GM19395 (cell line): ENCODE measurements around the gene BICDL2.

Experiments used
- ATAC-seq: cut with Tn5 transposase; IDR thresholded peaks from one replicate; pipeline ENCODE4 v1.9.1; 2021; ENCODE audit warnings: mild to moderate bottlenecking, moderate library complexity; ENCODE audit not compliant: unreplicated experiment

Gene BICDL2

DNA sequence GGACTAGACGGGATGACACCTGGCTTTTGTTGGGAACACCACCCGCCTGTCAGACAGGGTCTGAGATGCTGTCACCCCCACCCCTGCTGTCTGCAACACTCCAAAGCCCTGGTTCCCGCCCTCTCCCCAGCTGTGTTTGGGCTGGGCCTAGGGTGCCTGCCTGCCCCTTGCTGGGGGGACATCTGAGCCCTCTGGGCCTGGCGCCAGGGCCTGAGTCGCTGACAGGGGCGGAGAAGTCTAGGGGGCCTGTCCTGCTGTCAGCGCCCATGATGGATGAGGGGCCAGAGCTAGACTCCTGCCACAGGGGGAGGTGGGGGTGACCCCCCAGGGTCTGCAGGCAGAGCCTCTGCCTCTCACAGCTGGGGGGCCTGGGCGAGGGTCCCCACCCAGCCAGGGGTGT, 48.9 kb downstream of the BICDL2 start:
- ATAC-seq: no peak

DNA sequence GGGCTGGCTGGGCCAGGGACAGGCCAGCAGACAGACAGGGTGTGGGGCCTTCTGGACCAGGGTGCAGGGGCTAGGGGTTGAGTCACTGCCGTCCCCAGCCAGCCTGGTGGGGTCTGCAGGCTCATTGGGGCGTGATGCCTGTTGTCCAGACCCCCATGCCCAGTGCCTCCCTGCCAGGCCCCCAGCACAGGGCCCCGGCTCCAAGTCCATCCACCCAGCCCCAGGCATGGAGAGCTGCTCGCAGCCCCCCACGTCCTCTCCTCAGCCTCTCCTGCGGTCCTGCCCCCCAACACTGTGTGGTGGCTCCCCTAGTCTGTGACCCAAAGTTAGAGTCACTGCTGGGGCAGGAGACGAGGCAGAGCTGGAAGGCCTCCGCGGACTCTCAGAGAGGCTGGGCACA, 49.5 kb downstream of the BICDL2 start:
- ATAC-seq: no peak

DNA sequence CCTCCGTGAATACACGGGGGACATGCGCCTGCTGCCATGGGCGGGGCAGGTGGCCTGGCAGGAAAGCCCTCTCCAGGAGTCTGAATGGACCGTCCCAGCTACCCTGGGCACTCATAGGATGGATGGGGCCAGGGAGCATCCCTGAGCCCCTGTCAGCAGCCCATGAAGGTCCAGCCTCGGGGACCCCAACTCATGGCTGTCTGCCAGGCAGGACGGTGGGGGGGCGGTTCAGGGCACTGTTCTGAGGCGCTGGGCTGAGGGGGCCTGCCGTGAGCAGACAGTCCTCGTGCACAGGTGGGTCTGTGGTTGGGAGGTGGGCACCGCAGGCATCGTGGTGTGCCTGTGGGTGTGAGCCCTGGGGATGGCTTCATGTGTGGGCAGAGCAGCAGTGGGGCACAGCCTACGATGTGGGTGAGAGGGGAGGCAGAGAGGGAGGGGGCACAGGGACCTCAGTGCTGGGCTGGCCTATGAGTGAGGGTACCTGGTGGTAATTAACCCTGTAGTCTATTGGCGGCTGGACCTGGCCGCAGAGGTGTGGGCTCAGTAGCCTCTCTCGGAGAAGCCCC, 50.0 kb downstream of the BICDL2 start:
- no peak for ATAC-seq

DNA sequence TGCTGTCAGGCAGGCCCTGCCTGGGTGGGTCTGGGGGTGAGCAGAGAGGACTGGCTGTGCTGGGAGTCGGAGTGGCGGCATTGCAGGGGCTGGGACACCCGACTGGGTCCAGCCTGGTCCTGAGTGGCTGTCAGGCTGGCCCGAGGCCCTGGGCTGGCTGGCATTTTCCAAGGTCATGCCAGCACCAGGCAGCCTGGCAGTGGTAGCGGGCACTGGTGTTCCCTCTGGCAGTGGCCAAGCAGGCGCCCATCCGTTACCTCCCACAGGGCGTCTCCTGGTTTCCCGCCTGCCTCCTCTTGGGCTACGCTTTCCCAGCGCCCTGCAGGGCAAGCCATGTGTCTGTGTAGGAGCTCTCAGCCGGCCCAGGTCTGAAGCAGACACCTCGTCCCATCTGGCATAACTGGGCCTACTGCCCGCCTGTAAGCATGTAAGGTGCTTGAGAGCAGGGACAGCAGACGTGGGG, 50.8 kb downstream of the BICDL2 start:
- no peak for ATAC-seq

DNA sequence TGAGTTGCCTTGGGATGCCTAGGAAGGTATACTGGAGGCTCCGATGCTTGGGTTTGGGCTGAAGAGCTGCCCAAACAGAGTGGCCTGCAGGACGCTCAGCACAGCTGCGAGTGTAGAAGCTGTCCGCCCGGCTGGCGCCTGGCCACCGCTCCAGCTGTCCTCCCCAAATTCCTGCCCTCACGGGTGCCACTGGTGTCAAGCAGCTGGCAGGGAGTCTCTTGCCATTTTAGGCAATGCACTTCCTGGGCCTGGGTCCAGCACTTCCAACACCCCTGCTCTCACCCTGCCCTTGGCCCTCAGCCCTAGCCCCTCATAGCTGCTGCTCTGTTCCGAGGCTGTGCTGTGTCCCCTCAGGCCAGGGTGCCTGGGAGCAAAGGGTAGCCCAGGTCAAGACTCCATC, 51.3 kb downstream of the BICDL2 start:
- ATAC-seq: no peak

DNA sequence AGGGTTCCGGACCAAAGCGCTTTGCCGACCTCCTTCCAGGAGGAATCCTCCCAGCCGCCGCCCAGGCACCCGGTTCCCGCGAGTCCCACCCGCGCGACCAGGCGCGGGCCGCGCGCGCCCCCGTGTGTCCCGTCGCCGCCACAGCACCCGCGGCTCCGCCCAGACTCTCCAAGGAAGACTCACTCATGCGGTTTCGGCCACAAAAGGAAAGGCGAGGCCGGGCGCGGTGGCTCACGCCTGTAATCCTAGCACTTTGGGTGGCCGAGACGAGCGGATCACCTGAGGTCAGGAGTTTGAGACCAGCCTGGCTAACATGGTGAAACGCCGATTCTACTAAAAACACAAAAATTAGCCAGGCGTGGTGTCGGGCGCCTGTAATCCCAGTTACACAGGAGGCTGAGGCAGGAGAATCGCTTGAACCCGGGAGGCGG, 53.0 kb downstream of the BICDL2 start:
- ATAC-seq: no peak

DNA sequence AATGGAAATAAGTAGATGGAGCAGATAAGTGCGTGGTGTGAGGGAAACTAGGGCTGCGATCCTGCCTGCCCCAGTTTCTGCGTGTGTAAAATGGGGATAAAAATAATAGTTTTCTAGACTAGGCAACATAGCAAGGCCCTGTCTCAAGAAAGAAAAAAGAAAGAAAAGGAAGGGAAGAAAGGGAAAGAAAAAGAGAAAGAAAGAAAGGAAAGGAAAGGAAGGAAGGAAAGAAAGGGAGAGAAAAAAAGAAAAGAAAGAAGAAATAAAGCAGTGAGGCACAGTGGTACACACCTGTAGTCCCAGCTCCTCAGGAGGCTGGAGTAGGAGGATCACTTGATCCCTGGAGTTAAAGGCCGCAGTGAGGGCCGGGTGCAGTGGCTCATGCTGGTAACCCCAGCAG, 54.3 kb downstream of the BICDL2 start:
- no peak for ATAC-seq

DNA sequence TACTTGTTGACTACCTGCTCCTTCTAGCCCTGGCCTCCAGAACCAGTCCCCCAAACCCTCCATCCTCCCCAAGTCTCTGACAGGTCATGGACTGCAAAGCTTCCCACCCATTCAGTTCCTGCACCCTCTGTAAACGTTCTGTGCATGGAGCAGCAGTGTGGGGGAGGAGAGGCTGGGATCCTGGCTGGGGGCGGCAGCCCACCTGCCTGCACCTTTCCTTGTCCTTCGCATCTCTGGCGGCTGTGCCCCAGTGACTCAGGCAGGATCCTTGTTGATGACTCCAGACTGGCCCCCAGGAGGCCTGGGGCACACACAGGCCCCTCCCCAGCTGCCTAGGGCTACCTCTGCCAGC, 54.9 kb downstream of the BICDL2 start:
- no peak for ATAC-seq

DNA sequence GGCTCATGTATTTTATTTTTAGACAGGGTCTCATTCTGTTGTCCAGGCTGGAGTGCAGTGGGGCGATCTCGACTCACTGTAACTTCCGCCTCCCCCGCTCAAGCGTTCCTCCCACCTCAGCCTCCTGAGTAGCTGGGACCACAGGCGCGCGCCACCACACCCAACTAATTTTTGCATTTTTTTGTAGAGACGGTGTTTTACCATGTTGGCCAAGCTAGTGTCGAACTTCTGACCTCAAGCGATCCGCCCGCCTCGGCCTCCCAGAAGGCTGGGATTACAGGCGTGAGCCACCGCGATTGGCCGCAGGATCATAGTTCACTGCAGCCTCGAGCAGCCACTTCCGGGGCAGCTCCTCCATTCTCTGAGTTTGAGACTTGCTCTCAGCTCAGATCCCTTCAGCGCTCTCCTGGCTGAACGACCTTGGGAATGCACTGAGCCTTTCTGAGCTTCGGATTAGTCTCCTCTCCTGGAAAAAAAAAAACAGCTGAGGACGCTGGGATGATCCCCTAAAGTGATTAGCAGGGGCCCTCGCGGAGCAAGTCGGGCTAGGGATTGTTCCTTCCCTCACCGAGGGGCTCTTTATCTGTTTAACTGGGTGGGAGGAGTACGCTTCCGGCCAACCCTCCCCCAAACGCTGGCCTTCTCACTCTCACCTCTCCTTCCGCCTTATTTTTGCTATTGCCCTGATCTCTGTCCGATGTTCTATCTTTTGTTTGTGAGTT, 55.4 kb downstream of the BICDL2 start:
- ATAC-seq: no peak

DNA sequence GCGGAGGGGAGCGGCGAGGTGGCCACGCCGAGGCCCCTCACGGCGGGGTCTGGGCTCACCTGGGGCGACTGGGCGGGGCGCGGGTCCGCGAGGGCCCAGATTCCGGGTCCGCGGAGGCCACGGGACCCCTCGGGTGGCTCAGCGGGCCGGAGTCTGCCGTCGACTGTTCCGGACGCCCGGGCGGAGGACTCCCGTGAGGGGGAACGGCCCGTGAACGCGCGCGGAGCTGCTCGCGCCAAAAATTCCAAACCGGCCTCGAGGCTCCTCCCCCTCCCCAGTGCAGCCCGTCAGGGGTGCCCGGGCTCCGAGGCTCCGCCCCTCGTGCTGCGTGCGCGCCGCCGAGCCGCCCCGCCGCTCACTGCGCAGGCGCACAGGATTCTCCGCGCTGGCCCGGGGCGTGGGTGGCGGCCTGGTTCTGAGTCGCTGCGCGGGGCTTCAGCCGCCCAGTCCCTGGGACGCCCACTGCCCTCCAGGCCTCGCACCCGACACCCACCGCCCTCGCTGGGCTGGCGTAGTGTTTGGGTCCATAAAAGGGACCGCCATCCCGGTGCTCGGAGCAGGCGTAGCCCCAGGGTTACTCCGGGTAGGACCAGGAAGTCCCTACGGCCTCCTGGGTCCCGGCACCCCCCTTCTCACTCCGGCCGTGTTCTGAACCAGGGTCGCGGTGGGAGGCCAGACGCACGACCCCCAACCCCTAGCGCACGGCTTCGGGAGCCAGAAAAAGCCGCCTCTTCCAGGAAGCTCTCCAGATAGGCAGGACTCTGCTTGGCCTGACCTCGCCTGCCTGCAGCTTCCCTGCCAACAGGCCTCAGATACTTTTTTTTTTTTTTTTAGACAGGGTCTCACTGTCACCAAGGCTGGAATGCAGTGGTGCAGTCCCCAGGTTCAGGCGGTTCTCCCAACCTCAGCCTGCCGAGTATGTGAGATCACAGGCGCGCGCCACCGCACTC, 56.2 kb downstream of the BICDL2 start, which contains the start of gene PKMYT1:
PKMYT1 (minus strand) TSS at position 220 of the 950 bp plus-strand sequence. CDS start 789 bp downstream, outside the sequence.
- peak; percentile 74 for ATAC-seq

DNA sequence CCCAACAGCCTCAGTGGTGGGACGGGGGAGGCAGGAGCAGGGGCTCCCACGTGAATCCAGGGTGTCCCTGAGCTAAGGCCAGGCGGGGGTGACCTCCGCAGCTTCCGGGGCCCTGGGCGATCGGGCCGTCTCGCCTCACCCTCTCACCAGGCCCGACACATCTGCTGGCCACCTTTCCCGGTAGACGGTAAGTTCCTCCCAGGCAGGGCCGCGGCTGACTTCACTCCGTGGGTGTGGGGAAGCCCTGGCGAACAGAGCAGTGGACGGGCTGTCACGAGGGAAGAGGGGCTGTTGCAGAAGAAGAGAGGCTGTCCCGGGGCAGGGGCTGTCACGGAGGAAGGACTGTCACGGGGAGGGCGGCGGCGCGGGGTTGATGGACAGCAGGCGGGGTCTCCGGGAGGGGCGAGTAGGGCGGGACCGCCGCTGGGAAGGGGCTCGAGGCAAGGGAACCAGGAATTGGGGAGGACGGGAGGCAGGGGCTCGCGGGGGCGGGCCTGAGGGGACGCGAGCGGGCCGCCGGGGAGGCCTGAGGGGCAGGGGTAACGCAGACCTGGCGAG, 57.0 kb downstream of the BICDL2 start:
- ATAC-seq: no peak
